Skeletal muscle tissue (tissue), 4 donors: ENCODE results near the gene KISS1R. TPM values are rescaled to one million over a fixed set of nuclear protein-coding genes. Genes with fewer than 3 reads are reported as not detected.
"Not testable (repeated sequence)": the region's sequence is repeated elsewhere in the genome, so short reads cannot be mapped to it uniquely, and the experiment has no call there.

ENCODE experiments used
- H3K27ac ChIP-seq: one replicate; pipeline ENCODE4 v1.7.0; 2013; ENCODE audit warnings: mild to moderate bottlenecking, low read depth, low read length, inconsistent platforms
- H3K27me3 ChIP-seq, 3 donors: one replicate each; pipeline ENCODE4 v1.7.0; 2013; ENCODE audit warnings: low read length in 3 of 3; ENCODE audit not compliant: control insufficient read depth in 3 of 3, insufficient read depth in 3 of 3
- H3K36me3 ChIP-seq, 3 donors: one replicate each; pipeline ENCODE4 v1.7.0; 2013; ENCODE audit warnings: low read length in 3 of 3; ENCODE audit not compliant: control insufficient read depth in 3 of 3, insufficient read depth in 3 of 3
- H3K4me1 ChIP-seq, 3 donors: one replicate each; pipeline ENCODE4 v1.7.0; 2013; ENCODE audit warnings: low read length in 3 of 3, mild to moderate bottlenecking in 3 of 3; ENCODE audit not compliant: control insufficient read depth in 3 of 3, insufficient read depth in 3 of 3
- H3K4me3 ChIP-seq, 3 donors: one replicate each; pipeline ENCODE4 v1.7.0; 2013; ENCODE audit warnings: low read length in 3 of 3
- H3K9ac ChIP-seq, 3 donors: one replicate each; pipeline ENCODE4 v1.7.0; 2013; ENCODE audit warnings: low read length in 3 of 3, mild to moderate bottlenecking in 3 of 3, moderate library complexity in 2 of 3, low read depth in 1 of 3
- H3K9me3 ChIP-seq, 3 donors: one replicate each; pipeline ENCODE4 v1.7.0; 2013; ENCODE audit warnings: low read length in 3 of 3; ENCODE audit not compliant: control insufficient read depth in 3 of 3
- total RNA-seq: library from RNA; depleted of rRNA; stranded (reverse); fragments of >200 nt; gene quantifications from one replicate; pipeline ENCODE4 v1.2.3, GENCODE V29; 2014
- donor health status: Osteomylitis.

KISS1R gene
- total RNA-seq, 1 donor from 2014 or later: not detected

- Histone ChIP-seq H3K4me3 (no peak overlapping the region), H3K27me3 (no peaks in the 10 kb centered on the region)
These were observed 44.0 kb upstream of the KISS1R start for GRCh38 chr19:873084-873483.

GRCh38 chr19:873561-874041, 43.5 kb upstream of the KISS1R start:
- Histone ChIP-seq H3K36me3 (peaks cover 22 to 32% (median 22%) of the 10 kb centered on the region in 3 donors), H3K27ac (no peak overlapping the region), H3K4me3 (no peak overlapping the region), H3K9ac (no peak overlapping the region), H3K4me1 (peaks cover 3 to 9% (median 4%) of the 10 kb centered on the region in 3 donors), H3K9me3 (no peaks in the 10 kb centered on the region), H3K27me3 (no peaks in the 10 kb centered on the region)

More at GRCh38 chr19:873084-873483, 44.0 kb upstream of the KISS1R start:
- Histone ChIP-seq H3K9ac (no peak overlapping the region), H3K9me3 (no peaks in the 10 kb centered on the region), H3K27ac (no peak overlapping the region), H3K36me3 (peaks cover 26 to 37% (median 28%) of the 10 kb centered on the region in 3 donors), H3K4me1 (peaks cover 3 to 9% (median 4%) of the 10 kb centered on the region in 3 donors)

- no peaks in the 10 kb centered on the region for H3K27me3 ChIP-seq
- H3K27ac ChIP-seq: no peak overlapping the region
- no peak overlapping the region for H3K9ac ChIP-seq
- H3K9me3 ChIP-seq: no peaks in the 10 kb centered on the region
- H3K4me1 ChIP-seq: peaks cover 0 to 4% (median 0%) of the 10 kb centered on the region in 3 donors
- peaks cover 21 to 24% (median 22%) of the 10 kb centered on the region in 3 donors for H3K36me3 ChIP-seq
- H3K4me3 ChIP-seq: no peak overlapping the region
These were observed 41.8 kb upstream of the KISS1R start for GRCh38 chr19:875265-875879.

- Histone ChIP-seq H3K4me1 (peaks cover 0 to 4% (median 0%) of the 10 kb centered on the region in 3 donors), H3K27ac (no peak overlapping the region), H3K9ac (no peak overlapping the region), H3K9me3 (no peaks in the 10 kb centered on the region), H3K27me3 (no peaks in the 10 kb centered on the region), H3K36me3 (peaks cover 22 to 24% (median 24%) of the 10 kb centered on the region in 3 donors), H3K4me3 (no peak overlapping the region)
These were observed 41.0 kb upstream of the KISS1R start for GRCh38 chr19:876089-876488.

- no peak overlapping the region for H3K4me3 ChIP-seq
- peaks cover 27 to 31% (median 28%) of the 10 kb centered on the region in 3 donors for H3K36me3 ChIP-seq
- H3K27ac ChIP-seq: no peak overlapping the region
- H3K4me1 ChIP-seq: peaks cover 0 to 4% (median 0%) of the 10 kb centered on the region in 3 donors
- no peak overlapping the region for H3K9ac ChIP-seq
- no peaks in the 10 kb centered on the region for H3K27me3 ChIP-seq
- H3K9me3 ChIP-seq: no peaks in the 10 kb centered on the region
These were observed 40.3 kb upstream of the KISS1R start for GRCh38 chr19:876780-877314.

- H3K9me3 ChIP-seq, H3K4me3 ChIP-seq, H3K27me3 ChIP-seq, H3K4me1 ChIP-seq, H3K9ac ChIP-seq, H3K27ac ChIP-seq: not testable (repeated sequence)
- peaks cover 35 to 43% (median 39%) of the 10 kb centered on the region in 3 donors for H3K36me3 ChIP-seq
These were observed 39.0 kb upstream of the KISS1R start for GRCh38 chr19:877992-878660.

- H3K4me3 ChIP-seq, H3K9me3 ChIP-seq, H3K27ac ChIP-seq, H3K4me1 ChIP-seq, H3K9ac ChIP-seq, H3K27me3 ChIP-seq: not testable (repeated sequence)
- peaks cover 36 to 48% (median 48%) of the 10 kb centered on the region in 3 donors for H3K36me3 ChIP-seq
These were observed 38.2 kb upstream of the KISS1R start for GRCh38 chr19:878751-879561.

GRCh38 chr19:879711-880438, 37.3 kb upstream of the KISS1R start:
- Histone ChIP-seq H3K36me3 (peaks cover 40 to 49% (median 42%) of the 10 kb centered on the region in 3 donors), H3K27me3 (no peaks in the 10 kb centered on the region), H3K9me3 (no peaks in the 10 kb centered on the region), H3K27ac (no peak overlapping the region), H3K9ac (no peak overlapping the region), H3K4me3 (no peak overlapping the region), H3K4me1 (no peaks in the 10 kb centered on the region)

GRCh38 chr19:881385-882071, 35.6 kb upstream of the KISS1R start:
- Histone ChIP-seq H3K27me3 (no peaks in the 10 kb centered on the region), H3K36me3 (peaks cover 48 to 51% (median 50%) of the 10 kb centered on the region in 3 donors), H3K27ac (no peak overlapping the region), H3K9me3 (no peaks in the 10 kb centered on the region), H3K4me1 (no peaks in the 10 kb centered on the region), H3K4me3 (no peak overlapping the region), H3K9ac (no peak overlapping the region)
